Measurements from ENCODE around the gene SLC7A8.

Gene SLC7A8

GRCh38 chr14:23154964-23155587 is 28.4 kb downstream of the SLC7A8 start:
- no peak for DNase-seq

GRCh38 chr14:23153851-23154796 is 29.3 kb downstream of the SLC7A8 start:
- no peak for DNase-seq

- DNase-seq = no peak
These were observed 32.1 kb downstream of the SLC7A8 start for GRCh38 chr14:23151342-23151741.

GRCh38 chr14:23149745-23150144 is 33.7 kb downstream of the SLC7A8 start:
- DNase-seq = no peak

GRCh38 chr14:23148591-23149249 is 34.7 kb downstream of the SLC7A8 start:
- DNase-seq = no peak

GRCh38 chr14:23147676-23148075 is 35.8 kb downstream of the SLC7A8 start:
- no peak for DNase-seq

- DNase-seq = no peak
These were observed 36.5 kb downstream of the SLC7A8 start for GRCh38 chr14:23146980-23147379.

- no peak for DNase-seq
These were observed 37.0 kb downstream of the SLC7A8 start for GRCh38 chr14:23146351-23146910.

GRCh38 chr14:23145794-23146350 is 37.6 kb downstream of the SLC7A8 start:
- DNase-seq = no peak

- no peak for DNase-seq
These were observed 39.5 kb downstream of the SLC7A8 start for GRCh38 chr14:23143911-23144310.

- no peak for DNase-seq
These were observed 40.6 kb downstream of the SLC7A8 start for GRCh38 chr14:23142826-23143225.

GRCh38 chr14:23141706-23142444 is 41.6 kb downstream of the SLC7A8 start:
- DNase-seq = no peak

GRCh38 chr14:23140371-23140770 is 43.1 kb downstream of the SLC7A8 start:
- DNase-seq = no peak

- no peak for DNase-seq
These were observed 43.6 kb downstream of the SLC7A8 start for GRCh38 chr14:23139874-23140273.

- DNase-seq = no peak
These were observed 45.5 kb downstream of the SLC7A8 start for GRCh38 chr14:23137813-23138535.

- no peak for DNase-seq
These were observed 46.2 kb downstream of the SLC7A8 start for GRCh38 chr14:23137192-23137812.

- DNase-seq = no peak
These were observed 46.8 kb downstream of the SLC7A8 start for GRCh38 chr14:23136566-23137133.

- no peak for DNase-seq
These were observed 50.5 kb downstream of the SLC7A8 start for GRCh38 chr14:23132970-23133369.

GRCh38 chr14:23131482-23131881 is 52.0 kb downstream of the SLC7A8 start:
- DNase-seq = no peak

- no peak for DNase-seq
These were observed 52.6 kb downstream of the SLC7A8 start for GRCh38 chr14:23130871-23131270.

All from NCI-H526 (cell line).